Chondrocyte (in vitro differentiated cells): ENCODE measurements around the gene NFIX. TPM values are rescaled to one million over a fixed set of nuclear protein-coding genes. Genes with fewer than 3 reads are reported as not detected.

ENCODE experiments used
- DNase-seq: peaks from one replicate; pipeline ENCODE4 v3.0.0; 2021; ENCODE audit warnings: mixed read lengths, low spot score
- H3K27ac Mint-ChIP-seq: one replicate; pipeline ENCODE4 v1.8.0; 2021; ENCODE audit warnings: mild to moderate bottlenecking, moderate library complexity, mixed read lengths; ENCODE audit not compliant: unreplicated experiment
- H3K27me3 Mint-ChIP-seq: 2 replicates; pipeline ENCODE4 v1.8.0; 2021; ENCODE audit warnings: low read depth, mixed read lengths
- H3K36me3 Mint-ChIP-seq: 2 replicates; pipeline ENCODE4 v1.8.0; 2021; ENCODE audit warnings: low read depth, mixed read lengths
- H3K4me1 Mint-ChIP-seq: 2 replicates; pipeline ENCODE4 v1.8.0; 2021; ENCODE audit warnings: low read depth, mild to moderate bottlenecking, mixed read lengths
- H3K4me3 Mint-ChIP-seq: one replicate; pipeline ENCODE4 v1.8.0; 2021; ENCODE audit warnings: mild to moderate bottlenecking, moderate library complexity, mixed read lengths; ENCODE audit not compliant: unreplicated experiment
- H3K9me3 Mint-ChIP-seq: 2 replicates; pipeline ENCODE4 v1.8.0; 2021; ENCODE audit warnings: low read depth, mixed read lengths
- total RNA-seq: library from RNA; stranded (reverse); gene quantifications from 3 replicates; pipeline ENCODE4 v1.2.1, GENCODE V29; 2021
- TF ChIP-seq, protein P1 (sequence below): fragments of 200-600 bp; sonication (generic); IDR thresholded peaks from 2 replicates; pipeline ENCODE4 v1.5.0; 2021; ENCODE audit warnings: antibody characterized with exemption, mild to moderate bottlenecking, moderate library complexity

The NFIX gene
- total RNA-seq, 1 donor from 2014 or later: 98.9 TPM

DNA sequence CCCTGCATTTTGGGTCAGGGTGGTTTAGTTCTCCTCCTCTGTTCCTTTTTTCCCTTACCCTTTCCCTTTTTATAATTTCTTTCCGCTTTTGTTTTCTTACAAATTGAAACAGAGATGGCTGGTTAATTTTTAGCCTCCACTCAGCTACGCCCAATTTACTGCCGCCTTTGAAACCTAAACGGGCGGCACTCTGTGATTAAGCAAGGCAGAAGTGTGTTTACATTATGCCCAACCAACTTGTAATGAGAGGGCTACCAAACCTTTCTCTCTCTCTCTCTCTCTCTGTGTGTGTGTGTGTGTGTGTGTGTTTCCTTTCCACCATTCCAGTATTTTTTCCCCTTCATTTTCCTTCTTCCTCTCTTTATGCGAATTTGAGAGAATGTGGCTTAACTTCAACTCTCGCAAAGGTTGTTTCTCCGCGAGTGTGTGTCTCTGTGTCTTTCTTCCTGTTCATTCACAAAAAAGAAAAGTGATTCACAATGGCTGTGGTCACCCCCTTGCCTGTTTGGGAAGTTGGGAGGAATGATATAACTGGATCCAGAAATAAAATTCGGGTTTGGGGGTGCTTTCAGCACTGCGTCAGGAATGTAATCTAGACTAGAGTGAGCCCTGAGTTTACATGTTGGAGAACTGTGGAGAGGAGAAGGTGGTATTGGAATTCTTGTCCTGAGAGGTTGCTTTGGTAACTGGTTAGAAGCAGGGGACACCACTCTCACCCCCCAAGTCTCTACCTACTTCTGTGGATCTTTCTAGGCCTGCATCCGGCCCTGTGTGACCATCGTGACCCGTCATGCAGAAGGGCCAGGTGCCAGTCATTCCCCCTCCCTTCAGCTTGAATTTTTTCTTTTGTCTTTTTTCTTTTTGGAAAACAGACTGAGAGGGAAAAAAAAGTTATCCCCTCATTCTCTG is 31.4 kb downstream of the NFIX start:
- H3K4me1 Mint-ChIP-seq: peaks cover 54% of the 10 kb centered on the region
- H3K4me3 Mint-ChIP-seq: no peak overlapping the region

DNA sequence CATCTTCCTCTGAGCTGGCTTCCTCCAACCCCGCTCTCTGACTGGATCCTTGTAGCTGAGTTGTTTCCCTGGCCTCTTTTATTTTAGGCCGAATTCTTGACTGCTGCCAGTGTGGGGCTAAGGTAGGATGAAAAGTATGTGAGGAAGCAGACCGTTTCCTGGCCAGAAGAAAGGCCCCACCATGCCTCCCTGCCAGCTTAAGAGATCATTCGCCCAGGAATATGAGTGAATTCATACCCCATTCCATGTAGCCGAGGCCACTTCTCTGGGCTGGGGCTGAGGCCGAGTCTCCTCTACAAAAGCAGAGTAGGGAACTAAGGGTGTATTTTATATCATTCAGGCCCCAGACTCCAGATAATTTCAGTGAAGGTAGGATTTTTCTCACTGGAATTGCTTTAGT is 32.3 kb downstream of the NFIX start:
- TF ChIP-seq, protein P1, sequence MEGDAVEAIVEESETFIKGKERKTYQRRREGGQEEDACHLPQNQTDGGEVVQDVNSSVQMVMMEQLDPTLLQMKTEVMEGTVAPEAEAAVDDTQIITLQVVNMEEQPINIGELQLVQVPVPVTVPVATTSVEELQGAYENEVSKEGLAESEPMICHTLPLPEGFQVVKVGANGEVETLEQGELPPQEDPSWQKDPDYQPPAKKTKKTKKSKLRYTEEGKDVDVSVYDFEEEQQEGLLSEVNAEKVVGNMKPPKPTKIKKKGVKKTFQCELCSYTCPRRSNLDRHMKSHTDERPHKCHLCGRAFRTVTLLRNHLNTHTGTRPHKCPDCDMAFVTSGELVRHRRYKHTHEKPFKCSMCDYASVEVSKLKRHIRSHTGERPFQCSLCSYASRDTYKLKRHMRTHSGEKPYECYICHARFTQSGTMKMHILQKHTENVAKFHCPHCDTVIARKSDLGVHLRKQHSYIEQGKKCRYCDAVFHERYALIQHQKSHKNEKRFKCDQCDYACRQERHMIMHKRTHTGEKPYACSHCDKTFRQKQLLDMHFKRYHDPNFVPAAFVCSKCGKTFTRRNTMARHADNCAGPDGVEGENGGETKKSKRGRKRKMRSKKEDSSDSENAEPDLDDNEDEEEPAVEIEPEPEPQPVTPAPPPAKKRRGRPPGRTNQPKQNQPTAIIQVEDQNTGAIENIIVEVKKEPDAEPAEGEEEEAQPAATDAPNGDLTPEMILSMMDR: no peak
- Mint-ChIP-seq H3K9me3 (no peaks in the 10 kb centered on the region), H3K36me3 (peaks cover 39% of the 10 kb centered on the region), H3K4me3 (no peak overlapping the region), H3K27ac (no peak overlapping the region), H3K27me3 (peaks cover 9% of the 10 kb centered on the region), H3K4me1 (peaks cover 54% of the 10 kb centered on the region)
- DNase-seq: no peak

More for the DNA sequence above, 31.4 kb downstream of the NFIX start:
- Mint-ChIP-seq H3K9me3 (no peaks in the 10 kb centered on the region), H3K27ac (peak overlapping the region; percentile 18), H3K36me3 (peaks cover 39% of the 10 kb centered on the region), H3K27me3 (peaks cover 9% of the 10 kb centered on the region)
- TF ChIP-seq, protein P1: no peak
- no peak for DNase-seq

- Mint-ChIP-seq H3K4me1 (peaks cover 55% of the 10 kb centered on the region), H3K9me3 (no peaks in the 10 kb centered on the region), H3K36me3 (peaks cover 39% of the 10 kb centered on the region), H3K27me3 (peaks cover 9% of the 10 kb centered on the region), H3K27ac (no peak overlapping the region), H3K4me3 (no peak overlapping the region)
- TF ChIP-seq, protein P1: no peak
- no peak for DNase-seq
These were observed 32.8 kb downstream of the NFIX start for GRCh38 chr19:13028027-13028426.

- H3K4me3 Mint-ChIP-seq: no peak overlapping the region
- peaks cover 6% of the 10 kb centered on the region for H3K27me3 Mint-ChIP-seq
- H3K36me3 Mint-ChIP-seq: peaks cover 36% of the 10 kb centered on the region
- H3K4me1 Mint-ChIP-seq: peaks cover 55% of the 10 kb centered on the region
- TF ChIP-seq, protein P1: no peak
- H3K9me3 Mint-ChIP-seq: no peaks in the 10 kb centered on the region
- H3K27ac Mint-ChIP-seq: no peak overlapping the region
- no peak for DNase-seq
These were observed 34.1 kb downstream of the NFIX start for GRCh38 chr19:13029301-13029880.

- Mint-ChIP-seq H3K27me3 (peaks cover 3% of the 10 kb centered on the region), H3K36me3 (peaks cover 34% of the 10 kb centered on the region), H3K4me1 (peaks cover 54% of the 10 kb centered on the region), H3K9me3 (no peaks in the 10 kb centered on the region), H3K27ac (no peak overlapping the region), H3K4me3 (no peak overlapping the region)
- DNase-seq: no peak
- TF ChIP-seq, protein P1: peak; percentile 57
These were observed 34.6 kb downstream of the NFIX start for GRCh38 chr19:13029893-13030292.
